Rectal smooth muscle tissue (tissue), 1 donor: Measurements from ENCODE around the gene BIN2.
A peak's percentile ranks its signal among the peaks of the same experiment; 100 is the strongest.
"Not testable (repeated sequence)": the region's sequence is repeated elsewhere in the genome, so short reads cannot be mapped to it uniquely, and the experiment has no call there.

Experiments
- H3K27ac ChIP-seq: one replicate; pipeline ENCODE4 v1.7.0; 2013; ENCODE audit warnings: low read depth, low read length, inconsistent platforms
- H3K27me3 ChIP-seq: one replicate; pipeline ENCODE4 v1.7.0; 2013; ENCODE audit warnings: low read length; ENCODE audit not compliant: control insufficient read depth, insufficient read depth
- H3K36me3 ChIP-seq: one replicate; pipeline ENCODE4 v1.7.0; 2013; ENCODE audit warnings: low read length; ENCODE audit not compliant: control insufficient read depth, insufficient read depth
- H3K4me1 ChIP-seq: one replicate; pipeline ENCODE4 v1.7.0; 2013; ENCODE audit warnings: low read length; ENCODE audit not compliant: control insufficient read depth, insufficient read depth
- H3K4me3 ChIP-seq: one replicate; pipeline ENCODE4 v1.7.0; 2013; ENCODE audit warnings: low read length
- H3K9ac ChIP-seq: one replicate; pipeline ENCODE4 v1.7.0; 2013; ENCODE audit warnings: low read length

The BIN2 gene

GRCh38 chr12:51293696-51294095 is 30.3 kb downstream of the BIN2 start:
- H3K27ac ChIP-seq, result no peak overlapping the region
- H3K4me3 ChIP-seq, result no peak overlapping the region
- no peaks in the 10 kb centered on the region for H3K27me3 ChIP-seq
- no peaks in the 10 kb centered on the region for H3K4me1 ChIP-seq
- H3K36me3 ChIP-seq, result no peaks in the 10 kb centered on the region
- H3K9ac ChIP-seq, result no peak overlapping the region

GRCh38 chr12:51291603-51292513 is 32.1 kb downstream of the BIN2 start:
- not testable (repeated sequence) for H3K4me3 ChIP-seq, H3K27me3 ChIP-seq, H3K4me1 ChIP-seq, H3K36me3 ChIP-seq, H3K9ac ChIP-seq, H3K27ac ChIP-seq

GRCh38 chr12:51285843-51286242 is 38.1 kb downstream of the BIN2 start:
- no peak overlapping the region for H3K9ac ChIP-seq
- H3K27ac ChIP-seq, result no peak overlapping the region
- H3K36me3 ChIP-seq, result no peaks in the 10 kb centered on the region
- no peaks in the 10 kb centered on the region for H3K27me3 ChIP-seq
- no peaks in the 10 kb centered on the region for H3K4me1 ChIP-seq
- no peak overlapping the region for H3K4me3 ChIP-seq

- no peaks in the 10 kb centered on the region for H3K36me3 ChIP-seq
- no peaks in the 10 kb centered on the region for H3K4me1 ChIP-seq
- H3K9ac ChIP-seq, result no peak overlapping the region
- H3K4me3 ChIP-seq, result no peak overlapping the region
- no peak overlapping the region for H3K27ac ChIP-seq
- H3K27me3 ChIP-seq, result no peaks in the 10 kb centered on the region
These were observed 42.6 kb downstream of the BIN2 start for GRCh38 chr12:51281202-51281924.

GRCh38 chr12:51275088-51275487 is 48.9 kb downstream of the BIN2 start:
- Histone ChIP-seq H3K4me1 (no peaks in the 10 kb centered on the region), H3K36me3 (no peaks in the 10 kb centered on the region), H3K27ac (no peak overlapping the region), H3K4me3 (no peak overlapping the region), H3K27me3 (no peaks in the 10 kb centered on the region), H3K9ac (no peak overlapping the region)

- H3K4me1 ChIP-seq, H3K27me3 ChIP-seq, H3K9ac ChIP-seq, H3K4me3 ChIP-seq, H3K27ac ChIP-seq, H3K36me3 ChIP-seq: not testable (repeated sequence)
These were observed 51.2 kb downstream of the BIN2 start for GRCh38 chr12:51272810-51273209.

- Histone ChIP-seq H3K4me1 (no peaks in the 10 kb centered on the region), H3K27me3 (no peaks in the 10 kb centered on the region), H3K4me3 (peak overlapping the region; percentile 74), H3K36me3 (no peaks in the 10 kb centered on the region), H3K9ac (no peak overlapping the region), H3K27ac (no peak overlapping the region)
These were observed 52.9 kb downstream of the BIN2 start for GRCh38 chr12:51270951-51271518.

GRCh38 chr12:51270067-51270950 is 53.7 kb downstream of the BIN2 start, which contains the start of gene SMAGP:
Gene SMAGP (minus strand): TSS chr12:51270415. CDS start chr12:51269278, 1,137 bp downstream.
- Histone ChIP-seq H3K36me3 (no peaks in the 10 kb centered on the region), H3K27ac (no peak within 1 kb of the TSS), H3K27me3 (no peaks in the 10 kb centered on the region), H3K4me1 (no peaks in the 10 kb centered on the region), H3K9ac (peak within 1 kb of the TSS; percentile 42), H3K4me3 (peak within 1 kb of the TSS; percentile 74)

GRCh38 chr12:51269174-51270066 is 54.6 kb downstream of the BIN2 start:
- Histone ChIP-seq H3K9ac (peak overlapping the region; percentile 42), H3K4me3 (peak overlapping the region; percentile 74), H3K27ac (no peak overlapping the region), H3K27me3 (no peaks in the 10 kb centered on the region), H3K36me3 (no peaks in the 10 kb centered on the region), H3K4me1 (no peaks in the 10 kb centered on the region)

- Histone ChIP-seq H3K36me3 (no peaks in the 10 kb centered on the region), H3K27ac (no peak overlapping the region), H3K27me3 (no peaks in the 10 kb centered on the region), H3K9ac (no peak overlapping the region), H3K4me1 (no peaks in the 10 kb centered on the region), H3K4me3 (no peak overlapping the region)
These were observed 59.0 kb downstream of the BIN2 start for GRCh38 chr12:51265024-51265423.

GRCh38 chr12:51264297-51264696 is 59.7 kb downstream of the BIN2 start:
- no peak overlapping the region for H3K27ac ChIP-seq
- no peak overlapping the region for H3K4me3 ChIP-seq
- no peaks in the 10 kb centered on the region for H3K4me1 ChIP-seq
- no peaks in the 10 kb centered on the region for H3K27me3 ChIP-seq
- H3K36me3 ChIP-seq, result no peaks in the 10 kb centered on the region
- H3K9ac ChIP-seq, result no peak overlapping the region
